Stimulated activated CD8-positive, alpha-beta memory T cell treated with anti-CD3 and anti-CD28 coated beads, Interleukin-15, amount 100 ng/mL, for 24 hours (primary cell): Measurements from ENCODE around the gene GALNT10.

Source experiments
- DNase-seq: peaks from one replicate; pipeline ENCODE4 v3.0.0-alpha.2; 2020; ENCODE audit warnings: low read depth

Gene GALNT10

DNA sequence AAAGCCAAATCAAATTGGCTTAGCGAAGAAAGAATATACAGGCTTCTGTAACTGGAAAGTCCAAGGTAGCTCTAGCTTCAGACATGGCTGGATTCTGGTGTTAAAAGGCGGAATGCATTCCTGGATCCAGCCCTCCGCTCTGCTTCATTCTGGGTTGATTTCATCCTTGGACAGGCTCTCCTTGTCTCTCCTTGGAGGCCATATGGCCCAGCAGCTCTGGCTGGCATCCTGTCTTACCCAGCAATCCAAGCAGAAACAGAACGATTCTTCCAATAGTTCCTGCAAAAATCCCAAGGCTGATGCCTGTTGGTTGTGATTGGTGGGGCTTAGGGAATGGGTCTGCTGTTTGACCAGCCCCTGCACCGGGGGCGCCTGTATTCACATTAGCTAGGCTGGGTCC is 218.3 kb downstream of the GALNT10 start:
- DNase-seq = no peak

DNA sequence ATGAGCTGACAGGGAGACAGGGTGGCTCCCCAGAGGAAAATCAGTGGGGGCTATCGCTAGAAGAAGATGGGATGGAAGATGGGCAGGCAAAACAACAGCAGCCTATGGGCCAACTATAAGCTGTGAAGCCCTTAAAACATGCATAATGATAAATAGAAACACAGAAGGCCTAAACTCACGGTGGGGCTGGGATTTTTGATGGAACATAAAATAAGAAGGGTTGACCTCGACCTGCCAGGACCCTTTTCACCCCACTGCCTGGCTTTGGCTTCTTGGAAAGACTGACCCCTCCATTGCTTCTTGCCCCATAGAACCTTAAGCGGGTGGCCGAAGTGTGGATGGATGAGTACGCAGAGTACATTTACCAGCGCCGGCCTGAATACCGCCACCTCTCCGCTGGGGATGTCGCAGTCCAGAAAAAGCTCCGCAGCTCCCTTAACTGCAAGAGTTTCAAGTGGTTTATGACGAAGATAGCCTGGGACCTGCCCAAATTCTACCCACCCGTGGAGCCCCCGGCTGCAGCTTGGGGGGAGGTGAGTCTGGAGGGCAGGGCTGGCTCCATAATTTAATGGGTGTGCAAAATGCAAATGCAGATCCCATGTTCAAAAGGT is 218.8 kb downstream of the GALNT10 start:
- no peak for DNase-seq

DNA sequence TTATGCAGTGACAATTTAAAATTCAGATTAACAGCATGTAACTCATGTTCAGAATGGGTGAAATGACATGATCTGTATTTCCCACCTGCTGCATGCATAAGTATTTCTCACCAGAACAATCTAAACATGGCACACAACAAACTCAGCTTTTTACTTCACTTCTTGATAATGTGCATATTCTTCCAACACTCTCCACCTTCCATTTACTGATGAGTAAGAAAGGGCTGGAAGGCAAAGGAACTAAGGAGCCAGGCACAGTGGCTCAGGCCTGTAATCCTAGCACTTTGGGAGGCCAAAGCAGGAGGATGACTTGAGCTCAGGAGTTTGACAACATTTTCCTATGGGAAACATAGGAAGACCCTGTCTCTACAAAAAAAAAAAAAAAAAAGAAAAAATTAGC is 219.5 kb downstream of the GALNT10 start:
- DNase-seq = no peak

DNA sequence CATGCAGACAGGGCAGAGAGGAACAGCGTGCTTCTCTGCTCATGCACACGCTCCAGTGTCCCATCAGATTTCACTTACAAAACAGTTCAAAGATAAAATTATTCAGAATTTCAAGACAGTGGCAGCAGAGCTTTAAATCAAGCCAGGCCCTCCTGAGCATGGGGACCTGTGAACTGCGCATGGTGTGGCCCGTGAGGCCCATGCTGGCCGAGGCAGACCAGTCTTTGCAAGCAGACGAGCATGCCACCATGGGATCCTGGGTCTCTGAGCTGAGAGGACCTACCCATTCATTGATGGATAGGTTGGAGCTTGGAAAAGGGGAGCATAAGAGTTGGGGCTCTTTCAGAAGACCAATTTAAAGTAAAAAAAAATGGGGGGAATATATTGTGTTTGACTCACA is 220.3 kb downstream of the GALNT10 start:
- DNase-seq = no peak

DNA sequence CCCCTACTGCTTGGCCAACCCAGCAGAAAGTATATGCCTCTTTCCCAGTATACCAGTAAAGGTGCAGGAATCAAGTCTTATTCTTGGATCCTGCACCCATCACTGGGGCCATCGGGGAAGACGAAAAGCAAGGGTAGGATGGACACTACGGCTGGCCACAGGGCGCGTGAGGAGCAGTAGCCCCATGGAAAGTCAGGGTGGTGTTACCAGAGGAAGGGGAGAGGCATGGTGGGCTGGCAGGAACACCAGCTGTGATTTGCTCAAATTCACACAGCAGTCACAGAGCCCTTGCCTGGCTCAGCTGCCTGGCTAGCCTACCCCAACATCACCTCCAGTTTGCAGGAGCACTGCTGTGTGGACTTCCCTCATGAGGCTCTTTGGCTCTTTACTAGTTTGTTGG is 220.8 kb downstream of the GALNT10 start:
- DNase-seq = no peak

DNA sequence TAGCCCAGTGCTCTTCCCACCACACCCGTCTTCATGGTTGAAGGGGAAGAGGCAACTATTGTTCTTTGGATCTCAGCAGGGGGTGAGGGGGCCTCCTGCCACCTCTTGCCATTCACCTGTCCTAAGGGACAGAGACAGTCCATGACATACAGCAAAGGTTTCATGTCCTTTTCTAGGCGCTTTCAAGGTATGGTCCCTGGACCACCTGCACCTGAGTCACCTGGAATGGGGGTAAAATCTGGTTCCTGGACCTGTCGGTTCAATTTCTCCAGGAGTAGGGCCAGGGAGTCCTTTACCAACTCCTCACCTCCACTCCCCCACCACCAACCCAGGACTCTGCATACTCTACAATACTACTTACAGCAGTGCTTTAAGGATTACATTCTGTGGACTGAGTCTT is 221.8 kb downstream of the GALNT10 start:
- no peak for DNase-seq

DNA sequence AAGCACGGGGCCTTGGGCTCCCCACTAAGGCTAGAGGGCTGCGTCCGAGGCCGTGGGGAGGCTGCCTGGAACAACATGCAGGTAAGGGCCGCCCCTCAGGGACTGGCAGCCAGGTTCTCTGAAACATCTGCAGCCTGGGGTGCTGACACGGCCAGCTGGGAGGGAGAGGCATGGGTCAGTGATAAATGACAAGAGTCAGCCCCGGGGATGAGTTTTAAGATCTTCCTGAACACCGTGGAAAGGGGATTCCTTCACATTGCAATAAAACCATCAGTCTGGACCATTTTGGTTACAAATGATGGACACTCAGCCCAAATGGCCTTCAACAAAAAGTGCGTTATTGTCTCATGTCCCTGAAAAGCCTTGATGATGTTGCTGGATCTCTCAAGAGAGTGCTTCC is 222.4 kb downstream of the GALNT10 start:
- no peak for DNase-seq

DNA sequence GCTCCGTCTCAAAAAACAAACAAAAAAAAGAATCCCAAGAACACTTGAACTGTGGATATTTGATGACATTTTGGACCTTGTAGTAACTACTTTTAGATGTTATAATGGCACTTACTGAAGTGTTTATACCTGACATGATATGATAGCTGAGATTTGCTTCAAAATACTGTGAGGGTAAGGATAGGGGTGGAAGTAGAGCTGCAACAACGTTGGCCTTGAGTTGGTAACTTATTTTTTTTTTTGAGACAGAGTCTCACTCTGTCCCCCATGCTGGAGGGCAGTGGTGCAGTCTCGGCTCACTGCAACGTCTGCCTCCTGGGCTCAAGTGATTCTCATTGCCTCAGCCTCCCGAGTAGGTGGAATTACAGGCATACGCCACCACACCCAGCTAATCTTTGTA is 224.6 kb downstream of the GALNT10 start:
- no peak for DNase-seq

DNA sequence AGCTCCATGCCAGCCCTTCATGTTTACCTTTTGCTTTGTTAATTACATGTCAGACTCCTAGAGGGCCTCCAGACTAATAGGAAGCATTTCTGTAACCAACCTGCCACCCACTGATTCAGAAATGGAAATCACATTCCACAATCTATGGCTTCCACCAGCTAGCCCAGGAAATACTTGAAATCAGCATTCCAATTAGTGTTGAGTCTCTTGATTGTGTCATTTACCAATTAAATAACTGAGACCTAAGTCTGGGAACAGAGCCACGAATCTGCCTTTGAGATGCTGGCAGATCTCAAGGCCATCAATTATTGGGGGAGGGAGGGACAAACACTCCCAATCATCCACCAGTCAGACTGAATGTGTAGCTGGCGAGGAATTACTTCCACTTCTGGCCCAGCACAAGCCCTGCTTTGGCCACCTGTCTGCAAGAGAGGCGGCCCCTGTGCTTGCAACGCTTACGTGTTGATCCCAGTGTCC is 227.8 kb downstream of the GALNT10 start:
- DNase-seq = no peak

DNA sequence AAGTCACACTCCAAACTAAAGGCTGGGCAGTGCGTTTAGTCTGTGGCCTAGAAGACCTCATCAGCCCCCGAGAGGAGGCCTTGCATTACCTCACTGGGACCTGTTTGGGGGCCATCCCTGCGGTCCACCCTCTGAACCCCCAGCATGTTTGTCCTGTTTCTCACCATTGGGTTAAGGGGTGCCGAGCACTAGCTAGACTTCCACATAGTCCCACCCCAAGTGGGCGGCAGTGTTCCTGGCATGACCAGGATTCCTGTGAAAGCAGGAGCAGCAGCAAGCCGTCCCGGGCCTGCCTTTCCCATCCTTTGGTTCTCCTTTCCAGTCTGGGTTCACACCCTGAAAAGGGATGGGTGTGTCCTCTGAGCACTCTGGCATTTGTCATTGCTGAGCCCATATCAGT is 228.7 kb downstream of the GALNT10 start:
- no peak for DNase-seq

DNA sequence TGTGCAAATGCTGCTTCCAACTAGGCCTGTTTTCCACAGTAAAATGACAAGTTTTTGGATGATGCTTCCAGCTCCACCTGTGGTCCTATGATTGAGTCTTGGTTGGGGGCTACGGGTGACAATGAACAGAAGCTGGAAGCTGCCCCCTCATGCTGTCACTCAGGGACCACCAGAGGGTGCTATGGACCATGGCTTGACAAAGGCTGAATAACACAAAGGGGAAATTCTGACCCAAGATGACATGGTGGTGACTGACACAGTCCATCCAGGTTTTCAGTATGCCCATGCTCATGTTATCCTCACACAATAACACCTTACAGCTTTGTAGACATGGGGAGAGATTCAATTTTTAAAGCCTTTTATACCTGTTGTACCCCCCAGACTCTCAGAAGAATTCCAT is 231.3 kb downstream of the GALNT10 start:
- no peak for DNase-seq

DNA sequence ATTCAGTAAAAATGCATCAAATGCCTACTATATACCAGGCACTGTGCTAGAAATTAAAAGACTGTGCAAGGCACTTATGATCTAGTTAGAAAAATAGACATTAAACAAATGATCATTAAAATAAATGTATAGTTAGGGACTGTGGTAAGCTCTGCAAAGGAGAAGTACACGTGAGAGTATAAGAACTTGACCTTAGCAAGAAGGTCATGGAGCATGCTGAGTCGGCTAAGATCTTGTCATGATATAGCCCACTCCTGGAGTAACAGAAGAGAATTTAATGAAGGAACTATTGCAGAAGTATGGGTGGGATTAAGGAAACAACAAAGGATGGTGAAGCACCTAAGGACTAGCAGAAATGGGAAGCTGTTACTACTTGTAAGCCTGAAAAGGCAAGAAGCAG is 231.8 kb downstream of the GALNT10 start:
- DNase-seq = no peak

DNA sequence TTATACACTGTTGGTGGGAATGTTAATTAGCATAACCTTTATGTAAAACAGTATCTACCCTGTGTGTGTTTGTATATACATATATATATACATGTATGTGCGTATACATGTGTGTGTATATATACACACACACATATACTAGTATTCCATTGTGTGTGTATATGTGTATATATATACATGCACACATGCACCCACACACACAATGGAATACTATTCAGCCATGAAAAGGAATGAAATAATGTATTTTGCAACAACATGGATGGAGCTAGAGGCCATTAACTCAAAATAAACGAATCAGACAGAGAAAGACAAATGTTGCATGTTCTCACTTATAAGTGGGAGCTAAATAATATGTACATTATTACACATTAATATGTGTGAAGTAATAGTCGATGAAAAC is 237.7 kb downstream of the GALNT10 start:
- no peak for DNase-seq

DNA sequence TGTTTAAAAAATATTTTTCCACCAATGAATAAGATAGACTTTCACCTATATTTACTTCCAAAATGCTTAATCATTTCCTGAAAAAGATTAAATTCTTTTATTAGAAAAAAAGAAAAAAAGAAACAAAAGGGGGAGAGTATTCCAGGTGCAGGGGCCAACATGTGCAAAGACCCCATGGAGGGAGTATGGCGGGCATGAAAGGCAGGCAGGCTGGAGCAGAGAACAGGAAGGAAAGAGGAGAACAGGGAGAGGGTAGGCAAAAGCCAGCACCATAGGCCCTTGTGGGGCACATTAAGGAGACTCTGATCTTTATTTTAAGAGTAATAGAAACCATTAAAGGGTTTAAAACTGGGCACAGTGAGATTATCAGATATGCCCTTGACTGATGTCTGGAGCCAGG is 238.8 kb downstream of the GALNT10 start:
- DNase-seq = no peak

DNA sequence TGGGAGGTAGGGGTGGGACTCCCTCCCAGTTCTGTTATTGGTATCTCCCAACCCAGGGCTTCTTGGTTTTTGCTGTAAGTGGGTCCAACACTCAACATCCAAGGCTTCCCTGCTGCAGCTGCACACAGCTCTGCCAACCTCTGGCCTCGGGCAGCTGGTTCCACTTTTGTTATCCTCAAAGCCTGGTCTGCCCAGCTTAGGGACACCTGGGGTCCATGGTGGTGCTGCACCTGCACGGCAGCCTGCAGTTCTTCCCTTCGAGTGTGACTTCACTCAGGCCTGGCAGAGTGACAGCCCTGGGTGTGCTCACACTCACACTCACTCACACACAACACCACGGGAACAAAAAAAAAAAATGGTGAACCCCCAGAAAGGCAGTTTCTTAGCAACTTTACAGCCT is 239.9 kb downstream of the GALNT10 start:
- DNase-seq = no peak

DNA sequence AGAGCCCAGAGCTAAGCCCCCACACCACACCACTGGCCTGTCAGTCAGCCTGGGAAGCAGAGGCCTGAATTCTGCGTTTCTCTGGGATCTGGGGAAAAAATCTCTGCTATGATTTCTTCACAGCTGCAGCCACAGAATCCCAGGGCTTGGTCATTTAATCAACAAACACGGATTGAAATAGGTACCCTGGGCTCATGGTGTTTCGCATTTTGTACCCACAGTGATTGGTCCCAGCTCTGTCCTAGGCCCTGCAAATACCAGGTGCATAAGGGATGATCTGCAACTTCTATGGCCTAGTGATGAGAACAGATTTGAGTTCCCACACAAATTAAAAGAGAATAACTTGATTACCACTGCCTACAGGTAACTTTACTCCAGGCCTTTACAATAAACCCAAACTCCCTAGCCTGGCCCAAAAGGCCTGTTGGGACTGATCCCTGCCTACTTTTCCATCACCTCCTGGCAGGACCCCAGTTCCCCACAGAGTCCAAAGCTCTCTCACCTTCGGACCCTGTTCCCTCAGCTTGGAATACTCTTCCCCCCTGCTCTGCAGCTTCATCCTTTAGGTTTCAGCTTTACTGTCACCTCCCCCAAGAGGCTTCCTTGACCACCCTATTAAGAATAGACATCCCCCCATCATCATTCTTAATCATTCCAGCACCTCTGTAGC is 240.6 kb downstream of the GALNT10 start:
- DNase-seq = no peak

DNA sequence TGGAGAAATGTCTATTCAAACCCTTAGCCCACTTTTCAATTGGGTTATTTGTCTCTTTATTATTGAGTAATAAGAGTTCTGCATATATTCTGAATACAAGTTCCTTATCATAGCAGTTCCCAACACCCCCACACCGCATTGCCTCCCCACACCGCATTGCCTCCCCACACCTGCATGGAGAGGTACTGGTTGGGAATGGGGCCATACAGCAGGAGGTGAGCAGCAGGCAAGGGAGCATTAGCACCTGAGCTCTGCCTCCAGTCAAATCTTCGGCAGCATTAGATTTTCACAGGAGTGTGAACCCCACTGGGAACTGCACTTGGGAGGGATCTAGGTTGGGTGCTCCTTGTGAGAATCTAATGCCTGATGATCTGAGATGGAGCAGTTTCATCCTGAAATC is 244.7 kb downstream of the GALNT10 start:
- no peak for DNase-seq

DNA sequence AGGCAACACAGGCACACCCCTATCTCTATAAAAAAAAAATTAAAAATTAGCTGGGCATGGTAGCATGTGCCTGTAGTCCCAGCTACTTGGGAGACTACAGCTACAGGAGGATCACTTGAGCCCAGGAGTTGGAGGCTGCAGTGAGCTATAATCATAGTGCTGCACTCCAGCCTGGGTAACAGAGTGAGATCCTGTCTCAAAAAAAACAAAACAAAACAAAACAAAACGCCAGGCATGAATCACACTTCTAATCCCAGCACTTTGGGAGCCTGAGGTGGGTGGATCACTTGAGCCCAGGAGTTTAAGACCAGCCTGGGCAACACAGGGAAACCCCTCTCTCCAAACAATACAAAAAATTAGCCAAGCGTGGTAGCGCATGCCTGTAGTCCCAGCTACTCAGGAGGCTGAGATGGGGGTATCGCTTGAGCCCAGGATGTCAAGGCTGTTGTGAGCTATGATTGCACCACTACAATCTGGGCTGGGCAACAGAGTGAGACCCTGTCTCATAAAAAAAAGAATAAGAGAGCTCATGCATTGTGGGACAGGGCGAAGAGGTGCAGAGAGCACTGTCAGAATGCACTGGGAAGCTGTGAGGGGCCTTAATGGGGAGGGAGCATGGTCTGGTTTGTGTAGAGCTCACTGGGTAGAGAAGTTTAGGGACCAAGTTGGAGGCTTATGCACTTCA is 246.9 kb downstream of the GALNT10 start:
- no peak for DNase-seq

DNA sequence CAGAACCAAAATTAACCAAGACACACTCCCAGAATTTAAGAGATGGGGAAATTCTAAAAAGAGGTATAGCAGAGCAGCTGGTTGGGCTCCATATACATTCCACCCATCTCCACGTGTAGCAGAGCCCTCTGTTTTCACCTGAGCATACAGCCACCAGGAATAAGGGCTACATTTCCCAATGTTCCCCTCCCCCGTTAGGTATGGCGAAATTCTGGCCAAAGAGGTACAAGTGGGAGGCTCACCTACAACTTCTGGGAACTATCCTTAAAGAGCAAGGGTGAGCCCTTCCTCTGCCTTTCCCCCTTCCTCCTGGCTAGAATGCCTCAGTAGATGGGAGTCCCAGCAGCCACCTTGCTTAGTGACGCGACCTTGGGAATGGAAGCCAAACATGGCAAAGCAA is 250.0 kb downstream of the GALNT10 start:
- no peak for DNase-seq

DNA sequence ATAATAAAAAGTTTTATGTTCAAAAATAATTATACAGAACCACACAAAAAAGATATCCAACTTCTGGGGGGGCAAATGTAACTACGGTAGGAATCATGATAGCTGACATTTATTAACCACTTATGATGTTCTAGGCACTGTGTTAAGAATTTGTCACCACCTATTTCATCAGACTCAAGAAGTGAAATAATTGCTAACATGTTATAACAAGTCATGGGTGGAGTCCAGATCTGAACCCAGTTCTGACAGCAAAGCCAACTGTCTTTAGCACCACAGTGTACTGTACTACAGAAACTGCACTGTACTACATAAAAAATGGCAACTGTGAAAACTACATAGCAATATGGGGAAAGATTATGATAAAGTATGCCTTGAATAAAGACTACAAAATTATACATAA is 252.3 kb downstream of the GALNT10 start:
- DNase-seq = no peak

DNA sequence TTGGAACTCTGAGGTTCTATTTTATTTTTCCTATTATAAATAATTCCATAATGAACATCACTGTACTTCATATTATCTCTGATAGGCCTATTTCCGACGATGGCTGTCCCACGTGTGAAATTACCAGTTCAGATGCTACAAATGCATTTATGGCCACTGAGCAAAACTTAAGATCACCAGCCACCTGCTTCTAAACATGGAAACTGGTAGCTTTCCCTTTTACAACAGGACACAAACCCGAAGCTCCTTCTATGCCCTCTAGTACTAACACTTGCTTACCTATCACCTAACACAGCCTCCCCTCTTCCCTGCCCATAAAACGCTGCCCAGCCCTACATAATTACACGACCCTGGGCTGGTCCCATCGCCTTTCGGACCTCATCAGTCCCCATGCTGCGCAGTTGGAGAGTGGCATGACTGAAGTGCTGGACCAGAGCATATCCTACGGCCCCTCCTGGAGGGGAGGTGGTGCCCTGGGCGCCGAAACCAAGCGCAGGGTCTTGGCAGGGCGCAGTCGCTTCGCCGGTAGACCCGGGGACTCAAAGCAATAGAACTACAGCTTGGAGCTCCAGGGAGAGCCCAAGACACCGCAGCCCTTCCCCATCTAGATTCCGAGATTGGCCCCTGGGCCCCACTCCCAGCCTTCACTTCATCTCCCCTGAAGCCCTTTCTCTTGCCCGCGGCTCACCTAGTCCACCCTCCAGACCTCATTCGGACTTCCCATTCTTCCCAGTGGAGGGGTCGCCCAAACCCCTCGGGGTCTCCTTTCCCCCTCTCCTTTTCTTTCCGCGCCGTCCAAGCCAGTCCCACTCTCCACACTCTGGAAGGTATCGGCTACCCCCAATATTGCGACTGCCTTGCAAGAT is 254.3 kb downstream of the GALNT10 start:
- no peak for DNase-seq

DNA sequence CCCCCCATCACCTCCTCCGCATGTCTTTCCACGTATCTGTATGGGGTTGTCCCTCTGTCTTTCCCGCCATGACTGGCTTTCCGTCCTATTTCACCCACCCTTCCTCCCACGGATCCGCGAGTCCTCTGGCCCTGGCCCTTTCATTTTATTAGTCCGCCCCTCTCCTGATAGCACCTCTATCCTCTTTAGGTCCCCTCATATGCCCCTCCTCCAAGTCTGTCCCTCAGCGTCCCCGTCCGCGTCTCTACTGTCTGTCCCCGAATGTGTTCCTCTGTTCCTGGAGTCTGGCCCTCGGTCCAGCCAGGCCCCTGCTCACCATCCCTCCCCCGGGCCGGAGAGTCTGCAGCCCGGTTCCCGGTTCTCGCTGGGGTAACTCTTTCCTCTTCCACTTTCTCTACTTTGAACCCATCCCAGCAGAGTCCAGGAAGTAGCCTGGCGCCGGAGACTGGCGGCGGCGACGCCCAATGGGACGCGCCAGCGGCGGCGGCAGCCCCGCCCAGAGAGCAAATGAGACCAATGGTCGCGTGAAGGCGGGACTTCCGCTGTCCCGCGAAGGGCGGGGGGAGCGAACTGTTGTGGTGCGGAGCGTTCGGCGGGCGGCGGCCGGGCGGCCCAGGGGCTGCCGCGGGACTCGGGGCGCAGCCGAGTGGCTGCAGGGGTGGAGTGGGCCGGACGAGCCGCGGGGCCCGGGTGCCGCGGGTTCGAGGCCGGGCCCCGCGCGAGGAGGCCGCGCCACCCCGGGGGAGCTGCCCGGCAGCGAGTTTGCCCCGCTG is 255.1 kb downstream of the GALNT10 start, which contains the start of gene SAP30L:
Gene SAP30L, plus strand, starts transcription at position 576 of the 773 bp plus-strand sequence. CDS start 608 bp downstream, outside the sequence.
- peak; percentile 83 for DNase-seq
